Measurements from ENCODE around the gene CMKLR1. TPM values are rescaled to one million over a fixed set of nuclear protein-coding genes. Genes with fewer than 3 reads are reported as not detected.

Gene CMKLR1
- polyA plus RNA-seq, 3 donors: 7.5 to 11.6 (median 7.9) TPM

- Histone ChIP-seq H2AFZ (ENCODE audit: insufficient read depth, low read depth, low read length, poor library complexity, severe bottlenecking) (no peak overlapping the region), H3K4me2 (replicated peaks; ENCODE audit: extremely low read depth, low read length, poor library complexity, severe bottlenecking) (no peak overlapping the region), H3K4me1 (ENCODE audit: control insufficient read depth in 1 of 2, insufficient read depth in 2 of 2, low read length in 2 of 2) (peaks cover 48 to 63% of the 10 kb centered on the region in 2 donors), H3K9me3 (replicated peaks in 1 of 2; ENCODE audit: control insufficient read depth in 1 of 2, insufficient read depth in 1 of 2, low read length in 2 of 2) (no peaks in the 10 kb centered on the region), H3K9ac (ENCODE audit: insufficient read depth, low read length, poor library complexity, severe bottlenecking) (no peak overlapping the region), H3K4me3 (replicated peaks in 1 of 3; ENCODE audit: low read depth in 2 of 3, low read length in 3 of 3) (no peak overlapping the region), H3K79me2 (ENCODE audit: insufficient read depth, low read length) (no peaks in the 10 kb centered on the region), H3K36me3 (replicated peaks in 1 of 2; ENCODE audit: control insufficient read depth in 1 of 2, insufficient read depth in 2 of 2, low read length in 2 of 2) (no peaks in the 10 kb centered on the region), H3K27ac (ENCODE audit: low read depth in 1 of 2, low read length in 2 of 2) (no peak overlapping the region), H4K20me1 (ENCODE audit: insufficient read depth, low read length) (no peaks in the 10 kb centered on the region), H3K27me3 (ENCODE audit: control insufficient read depth in 2 of 2, insufficient read depth in 2 of 2, low read length in 2 of 2) (no peaks in the 10 kb centered on the region)
- peaks cover 67% of the 10 kb centered on the region for H3K4me1 Mint-ChIP-seq
- peaks cover 7 to 23% of the 10 kb centered on the region in 2 donors for H3K36me3 Mint-ChIP-seq
- 100% methylated on average over 1 of the region's 1 CpG for WGBS (ENCODE audit: insufficient coverage)
- H3K9me3 Mint-ChIP-seq: peaks cover 0 to 5% (median 0%) of the 10 kb centered on the region in 7 donors
- no peak for DNase-seq
- intact Hi-C loops (cut with micrococcal nuclease): no loop called here
- no peak overlapping the region for H3K4me3 Mint-ChIP-seq
- no peak for TF ChIP-seq CTCF (IDR thresholded peaks at IDR 0.05)
- peaks cover 0 to 7% (median 7%) of the 10 kb centered on the region in 3 donors for H3K27me3 Mint-ChIP-seq (ENCODE audit: low read depth in 3 of 3)
- H3K27ac Mint-ChIP-seq: no peak overlapping the region
Observed at GRCh38 chr12:108323581-108323980, 15.5 kb downstream of the CMKLR1 start.

DNA sequence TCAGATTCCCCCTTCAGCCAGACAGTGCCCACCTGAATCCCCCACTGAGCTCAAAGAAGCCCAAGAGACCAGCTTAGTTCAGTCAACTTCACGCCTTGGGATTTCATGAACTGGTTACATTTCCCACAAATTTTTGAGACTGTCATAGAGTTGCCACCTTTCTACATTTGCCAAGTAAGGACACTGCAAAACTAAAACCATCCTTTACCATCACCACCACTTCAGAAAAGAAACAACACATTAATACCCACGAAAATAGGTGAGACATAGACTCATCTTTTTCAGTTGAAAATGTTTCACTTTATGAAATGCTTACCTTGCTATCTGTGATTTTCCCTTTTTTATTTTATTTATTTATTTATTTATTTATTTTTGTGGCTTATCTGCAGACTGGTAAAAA, 16.1 kb downstream of the CMKLR1 start:
- H3K4me1 ChIP-seq (ENCODE audit: control insufficient read depth in 1 of 2, insufficient read depth in 2 of 2, low read length in 2 of 2): peaks cover 48 to 63% of the 10 kb centered on the region in 2 donors
- peaks cover 7 to 22% of the 10 kb centered on the region in 2 donors for H3K36me3 Mint-ChIP-seq
- H4K20me1 ChIP-seq (ENCODE audit: insufficient read depth, low read length): no peaks in the 10 kb centered on the region
- H3K27ac ChIP-seq (ENCODE audit: low read depth in 1 of 2, low read length in 2 of 2): no peak overlapping the region
- H3K4me2 ChIP-seq (replicated peaks; ENCODE audit: extremely low read depth, low read length, poor library complexity, severe bottlenecking): no peak overlapping the region
- intact Hi-C loops (cut with micrococcal nuclease): no loop called here
- H3K4me1 Mint-ChIP-seq: peaks cover 66% of the 10 kb centered on the region
- H3K79me2 ChIP-seq (ENCODE audit: insufficient read depth, low read length): no peaks in the 10 kb centered on the region
- H3K9me3 Mint-ChIP-seq: peaks cover 0 to 5% (median 0%) of the 10 kb centered on the region in 7 donors
- no peak overlapping the region for H3K4me3 ChIP-seq (replicated peaks in 1 of 3; ENCODE audit: low read depth in 2 of 3, low read length in 3 of 3)
- no peak for TF ChIP-seq CTCF (IDR thresholded peaks at IDR 0.05)
- H2AFZ ChIP-seq (ENCODE audit: insufficient read depth, low read depth, low read length, poor library complexity, severe bottlenecking): no peak overlapping the region
- 100% methylated on average over 1 of the region's 2 CpGs for WGBS (ENCODE audit: insufficient coverage)
- no peaks in the 10 kb centered on the region for H3K27me3 ChIP-seq (ENCODE audit: control insufficient read depth in 2 of 2, insufficient read depth in 2 of 2, low read length in 2 of 2)
- peaks cover 0 to 9% (median 7%) of the 10 kb centered on the region in 3 donors for H3K27me3 Mint-ChIP-seq (ENCODE audit: low read depth in 3 of 3)
- peak overlapping the region in 1 of 7 donors; percentile 7 for H3K27ac Mint-ChIP-seq
- peak overlapping the region in 1 of 2 donors; percentile 6 for H3K4me3 Mint-ChIP-seq
- H3K36me3 ChIP-seq (replicated peaks in 1 of 2; ENCODE audit: control insufficient read depth in 1 of 2, insufficient read depth in 2 of 2, low read length in 2 of 2): no peaks in the 10 kb centered on the region
- H3K9ac ChIP-seq (ENCODE audit: insufficient read depth, low read length, poor library complexity, severe bottlenecking): no peak overlapping the region
- H3K9me3 ChIP-seq (replicated peaks in 1 of 2; ENCODE audit: control insufficient read depth in 1 of 2, insufficient read depth in 1 of 2, low read length in 2 of 2): no peaks in the 10 kb centered on the region
- DNase-seq: no peak
